ENCODE measurements around the gene B3GLCT.
A peak's percentile ranks its signal among the peaks of the same experiment; 100 is the strongest.
"Not testable (repeated sequence)": the region's sequence is repeated elsewhere in the genome, so short reads cannot be mapped to it uniquely, and the experiment has no call there.

The B3GLCT gene

DNA sequence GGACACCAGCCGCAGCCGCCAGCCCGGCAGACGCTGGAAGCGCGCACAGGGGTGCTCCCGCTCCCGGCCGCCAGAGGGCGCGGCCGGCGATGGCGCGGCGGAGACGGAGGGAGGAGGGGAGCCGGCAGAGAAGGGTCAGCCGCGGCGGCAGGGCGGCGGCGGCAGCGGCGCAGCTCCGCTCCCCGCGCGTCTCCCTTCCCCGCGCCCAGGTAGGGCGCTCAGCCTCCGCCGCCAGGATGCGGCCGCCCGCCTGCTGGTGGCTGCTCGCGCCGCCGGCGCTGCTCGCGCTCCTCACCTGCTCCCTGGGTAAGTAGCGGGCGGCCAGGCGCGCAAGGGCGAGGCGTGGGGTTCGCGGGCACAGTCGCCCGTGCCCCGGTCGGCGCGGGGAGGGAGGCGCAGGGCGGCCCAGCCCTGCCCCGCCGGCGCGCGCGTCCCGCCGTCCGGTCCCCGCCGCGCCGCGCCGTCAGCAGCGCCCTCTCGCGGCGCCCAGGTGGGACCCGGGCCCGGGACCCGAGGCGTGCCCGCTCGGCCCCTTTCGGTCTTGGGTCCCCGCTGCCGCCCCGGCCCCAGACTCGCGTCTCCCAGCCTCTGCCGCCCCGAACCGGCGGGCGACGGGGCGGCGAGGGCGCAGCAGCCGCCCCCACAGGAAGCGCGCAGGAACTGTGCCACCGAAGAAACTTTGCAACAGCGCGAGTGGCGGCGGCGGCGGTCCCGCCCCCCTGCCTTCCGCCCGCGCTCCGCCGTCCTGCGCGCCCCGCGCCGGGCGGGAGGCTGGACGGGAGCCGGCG, at the start of gene B3GLCT:
Gene B3GLCT (plus strand): TSS at position 127 of the 788 bp plus-strand sequence. CDS start 110 bp downstream, at position 237.
- DNase-seq = peak; percentile 77

DNA sequence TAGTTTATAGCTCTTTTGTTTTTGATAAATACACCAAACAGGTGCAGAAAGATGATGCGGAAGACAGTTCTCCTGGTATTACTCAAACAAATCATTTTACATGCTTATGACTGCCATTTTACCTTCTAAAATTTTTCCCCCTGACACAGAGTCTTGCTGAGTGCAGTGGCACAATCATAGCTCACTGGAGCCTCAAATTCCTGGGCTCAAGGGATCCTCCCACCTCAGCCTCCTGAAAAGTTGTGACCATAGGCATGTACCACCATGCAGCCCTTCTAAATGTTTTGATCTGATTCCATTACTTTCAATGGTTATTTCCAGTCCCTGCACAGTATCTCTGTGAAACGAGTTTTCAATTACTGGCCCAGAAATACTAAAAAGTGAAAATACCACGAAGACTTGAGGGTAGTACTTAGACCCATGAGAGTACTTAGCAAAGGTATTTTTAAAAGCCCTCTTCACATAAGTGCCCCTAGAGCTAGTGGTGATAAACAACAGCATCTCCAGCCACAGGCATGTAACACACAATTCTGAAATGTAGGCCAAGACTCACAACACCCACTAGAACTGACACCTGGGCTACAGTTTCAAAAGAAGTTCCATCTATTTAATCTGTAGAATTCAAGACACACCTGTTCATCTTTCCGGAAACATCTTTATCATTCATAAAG, 49.3 kb upstream of the B3GLCT start:
- DNase-seq = no peak

GRCh38 chr13:31151837-31152236, 47.9 kb upstream of the B3GLCT start:
- no peak for DNase-seq

- no peak for DNase-seq
These were observed 44.8 kb upstream of the B3GLCT start for GRCh38 chr13:31154939-31155338.

- no peak for DNase-seq
These were observed 40.5 kb upstream of the B3GLCT start for GRCh38 chr13:31159306-31159705.

GRCh38 chr13:31160857-31161556, 38.8 kb upstream of the B3GLCT start:
- DNase-seq = peak; percentile 76

DNA sequence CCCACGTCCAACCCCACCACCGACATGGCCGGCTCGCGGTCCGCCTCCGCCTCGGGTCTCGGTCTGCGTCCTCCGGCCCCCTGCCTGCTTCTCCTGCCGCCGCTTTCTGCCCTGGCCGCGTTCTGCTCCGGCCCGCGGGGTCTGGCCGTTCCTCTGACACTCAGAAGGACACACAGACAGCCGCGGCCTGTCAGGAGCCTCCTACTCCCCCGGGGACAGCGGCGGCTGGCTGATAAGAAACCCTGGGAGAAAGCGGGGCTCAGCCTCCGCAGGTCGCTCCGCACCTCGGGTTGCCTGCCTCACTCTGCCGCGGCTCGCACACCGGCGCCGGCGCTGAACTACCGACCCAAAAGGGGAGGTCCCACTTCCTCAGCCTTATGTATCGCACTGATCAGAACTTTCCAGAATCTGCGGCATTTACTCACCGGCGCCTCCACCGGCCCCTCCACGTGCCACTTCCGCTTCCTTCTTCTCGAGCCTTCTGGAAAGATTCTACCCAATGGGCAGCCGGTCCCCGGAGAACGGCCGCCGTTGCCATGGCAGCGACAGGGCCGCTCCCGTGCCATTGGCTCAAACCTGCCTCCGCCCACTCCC, 38.1 kb upstream of the B3GLCT start, which contains the start of gene HSPH1:
Gene HSPH1 (minus strand): TSS at position 348 of the 594 bp plus-strand sequence. CDS start 322 bp downstream, at position 26.
- peak; percentile 98 for DNase-seq

- DNase-seq = peak; percentile 98
These were observed 37.4 kb upstream of the B3GLCT start for GRCh38 chr13:31162151-31163008.

GRCh38 chr13:31166591-31166990, 33.2 kb upstream of the B3GLCT start:
- DNase-seq = no peak

DNA sequence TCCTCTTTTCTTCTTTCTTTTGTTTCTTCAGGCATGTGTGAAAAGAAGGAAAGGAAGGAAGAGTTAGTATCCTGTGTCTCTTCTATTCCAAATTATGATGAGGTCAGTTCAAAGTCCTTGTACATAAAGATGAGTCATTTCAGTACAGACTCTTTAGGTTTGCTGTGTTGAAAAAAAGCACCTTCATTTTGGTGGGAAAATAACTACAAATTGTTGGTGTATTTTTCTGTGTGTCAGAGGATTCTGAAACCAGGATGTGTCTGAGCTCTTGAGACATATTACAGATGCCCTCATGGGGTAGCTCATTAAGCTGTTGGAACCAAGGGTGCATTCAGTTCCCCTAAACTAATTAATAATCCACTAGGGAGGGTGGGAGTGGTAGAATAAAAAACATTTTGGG, 32.3 kb upstream of the B3GLCT start:
- DNase-seq = no peak

DNA sequence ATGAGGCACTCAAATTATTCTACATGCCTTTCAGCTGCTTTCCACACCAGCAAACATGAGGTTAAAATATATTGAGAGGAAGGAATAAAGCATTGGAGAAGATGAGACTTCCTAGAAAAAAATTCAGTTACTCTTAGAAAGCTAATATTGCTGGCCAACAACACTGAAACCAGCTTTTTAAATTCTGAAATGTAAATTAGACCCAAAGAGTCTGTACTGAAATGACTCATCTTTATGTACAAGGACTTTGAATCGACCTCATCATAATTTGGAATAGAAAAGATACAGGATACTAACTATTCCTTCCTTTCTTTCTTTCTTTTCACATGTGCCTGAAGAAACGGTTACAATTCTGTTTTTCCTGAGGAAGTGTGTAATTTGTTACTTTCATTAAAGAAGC, 31.6 kb upstream of the B3GLCT start:
- no peak for DNase-seq

- DNase-seq = no peak
These were observed 31.0 kb upstream of the B3GLCT start for GRCh38 chr13:31168736-31169135.

- no peak for DNase-seq
These were observed 27.8 kb upstream of the B3GLCT start for GRCh38 chr13:31172001-31172400.

DNA sequence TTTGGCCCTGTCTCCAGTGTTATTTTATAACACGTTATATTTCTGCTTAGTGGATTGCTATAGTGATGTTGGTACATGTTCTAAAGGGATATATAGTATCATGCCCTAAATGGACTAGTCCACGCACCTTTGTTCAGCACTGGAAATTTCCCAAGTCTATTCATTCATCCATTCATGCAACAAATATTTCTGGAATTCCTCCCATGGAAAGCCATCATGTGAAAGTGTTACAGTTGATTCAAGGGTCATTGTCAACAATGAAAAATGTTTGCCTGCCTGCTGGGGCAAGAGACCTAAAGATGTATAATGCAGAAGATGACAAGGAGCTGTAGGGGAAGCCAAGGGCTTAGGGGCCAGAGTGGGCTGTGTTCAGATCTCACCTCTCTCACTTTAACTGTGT, 27.2 kb upstream of the B3GLCT start:
- no peak for DNase-seq

DNA sequence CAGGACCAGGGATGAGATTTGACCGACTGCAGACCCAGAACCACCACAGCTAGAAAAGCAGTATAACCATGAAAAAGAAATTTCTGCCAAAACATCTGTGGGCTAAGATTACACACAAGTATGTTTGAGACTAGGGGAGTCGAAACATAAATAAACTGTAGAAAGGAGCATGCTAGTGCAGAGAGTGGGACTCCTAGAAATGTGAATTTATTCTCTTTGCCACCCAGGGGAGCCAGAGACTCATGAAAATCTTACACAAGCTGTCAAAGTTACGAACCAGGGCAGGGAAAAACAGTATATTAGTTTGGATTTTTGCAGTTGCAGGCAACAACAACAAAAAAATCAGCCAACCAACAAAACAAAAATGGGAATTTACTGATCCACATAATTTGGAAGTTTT, 25.8 kb upstream of the B3GLCT start:
- DNase-seq = no peak

DNA sequence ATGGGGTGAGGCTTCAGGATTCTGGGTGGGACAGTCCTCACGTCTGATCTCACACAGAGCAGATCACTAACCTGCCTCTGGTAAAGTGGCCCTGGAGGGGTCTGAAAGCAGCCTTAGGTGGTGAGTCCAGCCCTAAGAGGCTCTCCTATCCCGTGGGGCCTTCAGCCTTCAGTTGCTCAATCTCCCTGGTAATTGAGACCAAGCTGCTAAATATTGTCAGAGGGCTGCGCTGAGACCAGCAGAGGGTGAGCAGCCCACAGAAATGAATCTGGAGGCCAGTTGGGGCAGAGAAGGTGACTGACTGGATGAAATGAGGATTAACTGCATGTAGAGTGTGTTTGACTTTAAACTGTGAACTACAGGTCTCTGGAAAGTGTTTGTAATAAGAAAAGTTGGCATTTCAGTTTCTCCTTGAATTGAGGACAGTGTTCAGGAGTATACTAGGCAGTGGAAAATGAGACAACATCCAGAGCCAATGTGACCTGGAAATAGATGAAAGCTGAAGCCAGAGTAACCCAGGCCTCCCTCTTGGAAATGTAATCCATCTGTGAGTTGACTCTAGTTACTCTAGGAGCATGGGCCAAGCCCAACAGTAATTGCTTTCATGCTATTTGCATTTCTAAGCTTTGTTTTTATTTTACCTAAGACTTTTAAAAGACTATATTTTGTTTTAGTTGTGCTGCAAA, 23.8 kb upstream of the B3GLCT start:
- no peak for DNase-seq

GRCh38 chr13:31177813-31178495, 21.8 kb upstream of the B3GLCT start:
- DNase-seq = not testable (repeated sequence)

- DNase-seq = no peak
These were observed 20.5 kb upstream of the B3GLCT start for GRCh38 chr13:31179241-31179640.

DNA sequence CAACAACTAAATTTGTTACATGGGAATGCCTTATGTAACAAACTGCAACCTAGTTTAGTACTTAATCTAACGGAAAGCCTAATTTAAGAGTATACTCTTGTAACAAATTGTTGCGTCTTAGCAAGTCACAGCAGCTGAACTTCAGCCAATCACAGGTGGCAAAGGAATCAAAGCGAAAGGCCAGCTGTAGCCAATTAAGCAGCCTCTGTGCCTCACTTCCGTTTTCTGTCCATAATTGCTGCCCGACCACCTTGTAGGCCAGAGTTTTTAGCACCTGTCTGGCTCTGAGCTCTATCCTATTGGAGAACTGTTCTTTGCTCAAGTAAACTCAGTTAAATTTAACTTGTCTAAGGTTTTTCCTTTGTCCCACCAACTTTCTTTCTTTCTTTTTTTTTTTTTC, 20.0 kb upstream of the B3GLCT start:
- DNase-seq = no peak

DNA sequence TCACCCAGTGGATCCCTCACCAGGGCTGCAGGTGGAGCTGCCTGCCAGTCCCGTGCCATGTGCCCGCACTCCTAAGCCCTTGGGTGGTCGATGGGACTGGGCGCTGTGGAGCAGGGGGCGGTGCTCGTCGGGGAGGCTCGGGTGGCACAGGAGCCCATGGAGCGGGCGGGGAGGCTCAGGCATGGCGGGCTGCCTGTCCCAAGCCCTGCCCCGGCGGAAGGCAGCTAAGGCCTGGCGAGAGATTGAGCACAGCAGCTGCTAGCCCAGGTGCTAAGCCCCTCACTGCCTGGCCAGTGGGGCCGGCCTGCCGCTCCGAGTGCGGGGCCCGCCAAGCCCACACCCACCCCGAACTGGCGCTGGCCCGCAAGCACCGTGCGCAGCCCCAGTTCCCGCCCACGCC, 16.8 kb upstream of the B3GLCT start:
- DNase-seq = no peak

- DNase-seq = no peak
These were observed 15.3 kb upstream of the B3GLCT start for GRCh38 chr13:31184451-31184850.

All from hematopoietic multipotent progenitor cell treated with erythropoietin and hydrocortisone succinate and interleukin-3 and kit ligand, for 8 days (in vitro differentiated cells).